Measurements from ENCODE around the gene NEXN. TPM values are rescaled to one million over a fixed set of nuclear protein-coding genes. Genes with fewer than 3 reads are reported as not detected.

The NEXN gene
- polyA plus RNA-seq, 1 of the 3 experiments (the other 2 are of a cell fraction) = 3.6 TPM

GRCh38 chr1:77841574-77841973 is 46.9 kb upstream of the NEXN start:
- Histone ChIP-seq H3K4me3 (ENCODE audit: low read depth in 2 of 2, low read length in 1 of 2) (no peak overlapping the region), H3K9me2 (no peaks in the 10 kb centered on the region), H3K79me2 (ENCODE audit: insufficient read depth) (peaks cover 4% of the 10 kb centered on the region; the same call in 1 of the 2 replicates), H3K27ac (ENCODE audit: low read depth in 2 of 2, low read length in 1 of 2) (no peak overlapping the region), H3K36me3 (replicated peaks in 1 of 2; ENCODE audit: control insufficient read depth in 1 of 2, insufficient read depth in 2 of 2, low read length in 1 of 2) (peaks cover 11 to 34% of the 10 kb centered on the region in 2 experiments), H2AFZ (ENCODE audit: low read depth) (no peak overlapping the region), H3K9ac (no peak overlapping the region), H3K4me2 (no peak overlapping the region), H4K20me1 (ENCODE audit: insufficient read depth) (no peaks in the 10 kb centered on the region), H3K27me3 (ENCODE audit: insufficient read depth) (no peaks in the 10 kb centered on the region), H3K9me3 (no peaks in the 10 kb centered on the region), H3F3A (replicated peaks; ENCODE audit: insufficient read depth) (no peaks in the 10 kb centered on the region), H3K4me1 (ENCODE audit: control insufficient read depth in 1 of 2, insufficient read depth in 2 of 2, low read depth in 1 of 2, low read length in 1 of 2) (no peaks in the 10 kb centered on the region; a peak in 1 of 4 replicates)
- 61% methylated on average over 1 of the region's 1 CpG for WGBS (ENCODE audit: low lambda C conversion rate)
- TF ChIP-seq TCF12 (IDR thresholded peaks at IDR 0.05) (no peak), REST (IDR thresholded peaks at IDR 0.05; ENCODE audit: low read depth, low read length) (no peak), RFX5 (IDR thresholded peaks at IDR 0.05; ENCODE audit: low read length) (no peak), SIN3A (IDR thresholded peaks at IDR 0.05; ENCODE audit: borderline replicate concordance, low read depth, low read length) (no peak)
- no peak for DNase-seq
- ChIA-PET POLR2A (interaction anchor here (0.7 kb wide), 1 partner anchor 39 kb away, joined by 3 read pairs; no protein-coding TSS in a partner anchor), CTCF (interaction anchor here (0.7 kb wide), 1 partner anchor 8 kb away, joined by 3 read pairs; no protein-coding TSS in a partner anchor)

- no peaks in the 10 kb centered on the region for H4K20me1 ChIP-seq (ENCODE audit: insufficient read depth)
- H3K36me3 ChIP-seq (replicated peaks in 1 of 2; ENCODE audit: control insufficient read depth in 1 of 2, insufficient read depth in 2 of 2, low read length in 1 of 2) = peaks cover 10 to 33% of the 10 kb centered on the region in 2 experiments
- H3K4me3 ChIP-seq (ENCODE audit: low read depth in 2 of 2, low read length in 1 of 2) = no peak overlapping the region
- H2AFZ ChIP-seq (ENCODE audit: low read depth) = no peak overlapping the region
- H3K9me3 ChIP-seq = no peaks in the 10 kb centered on the region
- H3K9ac ChIP-seq = no peak overlapping the region
- no peaks in the 10 kb centered on the region for H3F3A ChIP-seq (replicated peaks; ENCODE audit: insufficient read depth)
- no peaks in the 10 kb centered on the region for H3K9me2 ChIP-seq
- H3K27ac ChIP-seq (ENCODE audit: low read depth in 2 of 2, low read length in 1 of 2) = no peak overlapping the region
- H3K4me1 ChIP-seq (ENCODE audit: control insufficient read depth in 1 of 2, insufficient read depth in 2 of 2, low read depth in 1 of 2, low read length in 1 of 2) = no peaks in the 10 kb centered on the region; a peak in 1 of 4 replicates
- no peaks in the 10 kb centered on the region for H3K79me2 ChIP-seq (ENCODE audit: insufficient read depth)
- ChIA-PET POLR2A (no interaction called here), CTCF (no interaction called here)
- no peak for TF ChIP-seq GABPA (IDR thresholded peaks at IDR 0.05; ENCODE audit: low read depth)
- no peak for TF ChIP-seq SMC3 (IDR thresholded peaks at IDR 0.05; ENCODE audit: low read depth, low read length)
- no peak for TF ChIP-seq MXI1 (IDR thresholded peaks at IDR 0.05; ENCODE audit: low read depth, low read length)
- TF ChIP-seq TAF1 (IDR thresholded peaks at IDR 0.05; ENCODE audit: borderline replicate concordance, low read depth, low read length) = no peak
- 97% methylated on average over 1 of the region's 1 CpG for WGBS (ENCODE audit: low lambda C conversion rate)
- no peak overlapping the region for H3K4me2 ChIP-seq
- no peak for DNase-seq
- H3K27me3 ChIP-seq (ENCODE audit: insufficient read depth) = no peaks in the 10 kb centered on the region
These were observed 42.5 kb upstream of the NEXN start for GRCh38 chr1:77845951-77846350.

- ChIA-PET CTCF (interaction anchor here (1.4 kb wide), 1 partner anchor 91 kb away, joined by 3 read pairs; no protein-coding TSS in a partner anchor), POLR2A (no interaction called here)
- Histone ChIP-seq H3K27ac (ENCODE audit: low read depth in 2 of 2, low read length in 1 of 2) (no peak overlapping the region), H4K20me1 (ENCODE audit: insufficient read depth) (no peaks in the 10 kb centered on the region), H3K79me2 (ENCODE audit: insufficient read depth) (no peaks in the 10 kb centered on the region), H3K9ac (no peak overlapping the region), H3K4me3 (ENCODE audit: low read depth in 2 of 2, low read length in 1 of 2) (no peak overlapping the region), H3K4me1 (ENCODE audit: control insufficient read depth in 1 of 2, insufficient read depth in 2 of 2, low read depth in 1 of 2, low read length in 1 of 2) (no peaks in the 10 kb centered on the region), H3F3A (replicated peaks; ENCODE audit: insufficient read depth) (no peaks in the 10 kb centered on the region), H2AFZ (ENCODE audit: low read depth) (no peak overlapping the region), H3K9me2 (no peaks in the 10 kb centered on the region), H3K27me3 (ENCODE audit: insufficient read depth) (no peaks in the 10 kb centered on the region), H3K9me3 (no peaks in the 10 kb centered on the region), H3K4me2 (no peak overlapping the region), H3K36me3 (replicated peaks in 1 of 2; ENCODE audit: control insufficient read depth in 1 of 2, insufficient read depth in 2 of 2, low read length in 1 of 2) (peaks cover 10 to 33% of the 10 kb centered on the region in 2 experiments)
- WGBS (ENCODE audit: low lambda C conversion rate) = 98% methylated on average over 3 of the region's 3 CpGs
- no peak for DNase-seq
- TF ChIP-seq MEF2A (IDR thresholded peaks at IDR 0.05; ENCODE audit: borderline replicate concordance, low read depth) = no peak
- no peak for TF ChIP-seq FOXM1 (IDR thresholded peaks at IDR 0.05; ENCODE audit: low read depth)
- TF ChIP-seq USF1 (IDR thresholded peaks at IDR 0.05; ENCODE audit: borderline replicate concordance, low read depth) = no peak
- no peak for TF ChIP-seq POLR2AphosphoS5 (IDR thresholded peaks at IDR 0.05; ENCODE audit: low read depth, low read length)
- no peak for TF ChIP-seq SMC3 (IDR thresholded peaks at IDR 0.05; ENCODE audit: low read depth, low read length)
- no peak for TF ChIP-seq TAF1 (IDR thresholded peaks at IDR 0.05; ENCODE audit: borderline replicate concordance, low read depth, low read length)
- TF ChIP-seq RCOR1 (IDR thresholded peaks at IDR 0.05; ENCODE audit: low read length) = no peak
- no peak for TF ChIP-seq PBX3 (IDR thresholded peaks at IDR 0.05)
These were observed 41.5 kb upstream of the NEXN start for GRCh38 chr1:77846966-77847365.
